ENCODE measurements around the gene TP53AIP1. TPM values are rescaled to one million over a fixed set of nuclear protein-coding genes. Genes with fewer than 3 reads are reported as not detected.

Gene TP53AIP1
- total RNA-seq, 1 donor from 2014 or later, result 0.17 TPM

- DNase-seq (ENCODE audit: low spot score), result no peak
- peaks cover 60% of the 10 kb centered on the region for H3K4me1 Mint-ChIP-seq (ENCODE audit: low read depth)
- TF ChIP-seq, protein P1, sequence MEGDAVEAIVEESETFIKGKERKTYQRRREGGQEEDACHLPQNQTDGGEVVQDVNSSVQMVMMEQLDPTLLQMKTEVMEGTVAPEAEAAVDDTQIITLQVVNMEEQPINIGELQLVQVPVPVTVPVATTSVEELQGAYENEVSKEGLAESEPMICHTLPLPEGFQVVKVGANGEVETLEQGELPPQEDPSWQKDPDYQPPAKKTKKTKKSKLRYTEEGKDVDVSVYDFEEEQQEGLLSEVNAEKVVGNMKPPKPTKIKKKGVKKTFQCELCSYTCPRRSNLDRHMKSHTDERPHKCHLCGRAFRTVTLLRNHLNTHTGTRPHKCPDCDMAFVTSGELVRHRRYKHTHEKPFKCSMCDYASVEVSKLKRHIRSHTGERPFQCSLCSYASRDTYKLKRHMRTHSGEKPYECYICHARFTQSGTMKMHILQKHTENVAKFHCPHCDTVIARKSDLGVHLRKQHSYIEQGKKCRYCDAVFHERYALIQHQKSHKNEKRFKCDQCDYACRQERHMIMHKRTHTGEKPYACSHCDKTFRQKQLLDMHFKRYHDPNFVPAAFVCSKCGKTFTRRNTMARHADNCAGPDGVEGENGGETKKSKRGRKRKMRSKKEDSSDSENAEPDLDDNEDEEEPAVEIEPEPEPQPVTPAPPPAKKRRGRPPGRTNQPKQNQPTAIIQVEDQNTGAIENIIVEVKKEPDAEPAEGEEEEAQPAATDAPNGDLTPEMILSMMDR (IDR thresholded peaks at IDR 0.05), result no peak
- no peak overlapping the region for H3K27ac Mint-ChIP-seq (ENCODE audit: unreplicated experiment)
- H3K4me3 Mint-ChIP-seq (ENCODE audit: unreplicated experiment), result no peak overlapping the region
- no peaks in the 10 kb centered on the region for H3K27me3 Mint-ChIP-seq (ENCODE audit: low read depth)
- H3K9me3 Mint-ChIP-seq (ENCODE audit: low read depth), result peaks cover 2% of the 10 kb centered on the region
- peaks cover 1% of the 10 kb centered on the region for H3K36me3 Mint-ChIP-seq (ENCODE audit: low read depth)
Observed at GRCh38 chr11:128907585-128907984, 35.1 kb downstream of the TP53AIP1 start.

DNA sequence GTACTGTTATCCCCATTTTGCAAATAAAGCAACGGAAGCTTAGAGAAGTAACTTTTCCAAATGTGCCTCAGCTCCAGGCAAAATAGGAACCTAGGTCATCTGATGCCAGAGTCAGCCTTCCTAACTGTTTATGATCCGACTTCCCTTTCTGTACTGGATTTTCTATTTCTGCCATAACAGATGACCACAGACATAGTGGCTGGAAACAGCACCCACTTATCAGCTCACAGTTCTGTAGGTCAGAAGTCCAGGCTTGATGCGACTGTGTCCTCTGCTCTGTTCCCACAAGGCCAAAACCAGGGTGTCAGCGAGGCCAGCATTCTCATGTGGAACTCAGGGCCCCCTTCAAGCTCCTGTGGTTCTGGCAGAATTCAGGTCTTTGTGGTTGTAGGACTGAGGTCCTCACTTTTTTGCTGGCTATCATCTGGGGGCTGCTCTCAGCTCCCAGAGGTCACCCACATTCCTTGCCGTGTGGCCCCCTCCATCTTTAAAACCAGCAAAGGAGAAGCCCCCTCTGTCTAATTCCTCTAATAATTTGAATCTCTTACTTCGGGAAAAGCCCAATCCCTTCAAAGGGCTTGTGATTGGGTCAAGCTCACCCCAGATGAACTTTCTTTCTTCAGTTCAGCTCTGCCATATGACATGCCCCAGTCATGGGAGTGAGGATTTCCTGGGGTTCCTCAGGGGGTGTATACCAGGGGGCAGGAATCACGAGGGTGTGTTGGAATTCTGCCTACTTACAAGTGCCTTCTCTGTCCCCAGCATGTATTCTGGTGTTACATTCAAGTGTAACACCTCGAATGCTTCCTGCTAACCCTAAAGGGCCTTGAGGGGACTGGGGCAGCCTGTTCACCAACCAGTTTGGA is 36.3 kb downstream of the TP53AIP1 start:
- Mint-ChIP-seq H3K36me3 (ENCODE audit: low read depth) (no peaks in the 10 kb centered on the region), H3K27ac (ENCODE audit: unreplicated experiment) (no peak overlapping the region), H3K27me3 (ENCODE audit: low read depth) (peaks cover 3% of the 10 kb centered on the region), H3K9me3 (ENCODE audit: low read depth) (no peaks in the 10 kb centered on the region), H3K4me3 (ENCODE audit: unreplicated experiment) (peak overlapping the region; percentile 68), H3K4me1 (ENCODE audit: low read depth) (peaks cover 62% of the 10 kb centered on the region)
- TF ChIP-seq, protein P1 (IDR thresholded peaks at IDR 0.05), result peak; percentile 47
- DNase-seq (ENCODE audit: low spot score), result no peak

- peak overlapping the region; percentile 68 for H3K4me3 Mint-ChIP-seq (ENCODE audit: unreplicated experiment)
- H3K36me3 Mint-ChIP-seq (ENCODE audit: low read depth), result no peaks in the 10 kb centered on the region
- peaks cover 3% of the 10 kb centered on the region for H3K27me3 Mint-ChIP-seq (ENCODE audit: low read depth)
- H3K27ac Mint-ChIP-seq (ENCODE audit: unreplicated experiment), result no peak overlapping the region
- H3K4me1 Mint-ChIP-seq (ENCODE audit: low read depth), result peaks cover 60% of the 10 kb centered on the region
- DNase-seq (ENCODE audit: low spot score), result no peak
- TF ChIP-seq, protein P1 (IDR thresholded peaks at IDR 0.05), result peak; percentile 78
- no peaks in the 10 kb centered on the region for H3K9me3 Mint-ChIP-seq (ENCODE audit: low read depth)
Observed at GRCh38 chr11:128905345-128906184, 37.1 kb downstream of the TP53AIP1 start.

GRCh38 chr11:128904656-128905344 is 37.9 kb downstream of the TP53AIP1 start:
- Mint-ChIP-seq H3K36me3 (ENCODE audit: low read depth) (no peaks in the 10 kb centered on the region), H3K4me3 (ENCODE audit: unreplicated experiment) (peak overlapping the region; percentile 68), H3K4me1 (ENCODE audit: low read depth) (peaks cover 53% of the 10 kb centered on the region), H3K27ac (ENCODE audit: unreplicated experiment) (no peak overlapping the region), H3K9me3 (ENCODE audit: low read depth) (no peaks in the 10 kb centered on the region), H3K27me3 (ENCODE audit: low read depth) (peaks cover 3% of the 10 kb centered on the region)
- DNase-seq (ENCODE audit: low spot score), result no peak
- TF ChIP-seq, protein P1 (IDR thresholded peaks at IDR 0.05), result no peak

DNA sequence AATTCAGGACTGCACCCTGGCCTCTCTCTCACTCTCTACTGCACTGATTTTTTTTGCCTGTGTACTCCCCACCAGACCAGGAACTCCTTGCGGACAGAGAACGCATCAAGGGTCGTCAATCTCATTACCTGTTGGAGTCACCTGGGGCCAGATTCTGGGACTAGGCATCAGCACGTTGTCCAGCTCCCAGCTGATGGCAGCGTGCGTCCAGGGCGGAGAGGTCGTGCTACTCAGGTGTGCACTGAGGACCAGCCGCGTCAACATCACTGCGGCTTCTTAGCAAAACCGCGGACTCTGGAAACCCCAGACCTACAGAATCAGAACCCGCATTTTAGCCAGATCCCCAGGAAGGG is 38.4 kb downstream of the TP53AIP1 start:
- Mint-ChIP-seq H3K4me1 (ENCODE audit: low read depth) (peaks cover 48% of the 10 kb centered on the region), H3K27me3 (ENCODE audit: low read depth) (peaks cover 3% of the 10 kb centered on the region), H3K36me3 (ENCODE audit: low read depth) (no peaks in the 10 kb centered on the region), H3K9me3 (ENCODE audit: low read depth) (no peaks in the 10 kb centered on the region), H3K4me3 (ENCODE audit: unreplicated experiment) (peak overlapping the region; percentile 68), H3K27ac (ENCODE audit: unreplicated experiment) (no peak overlapping the region)
- TF ChIP-seq, protein P1 (IDR thresholded peaks at IDR 0.05), result no peak
- DNase-seq (ENCODE audit: low spot score), result no peak

All from chondrocyte (in vitro differentiated cells).